Ascending aorta (tissue), 2 donors: ENCODE data around the gene P2RX6. TPM values are rescaled to one million over a fixed set of nuclear protein-coding genes. Genes with fewer than 3 reads are reported as not detected.

Source experiments
- DNase-seq, 2 donors: peaks; one replicate each; pipeline ENCODE4 v3.0.0-alpha.2; 2019; ENCODE audit warnings: low spot score in 2 of 2
- H3K27ac ChIP-seq, 2 donors: fragments of 200-600 bp; sonication (generic); one replicate each; pipeline ENCODE4 v1.5.1; 2016 to 2017; ENCODE audit warnings: mild to moderate bottlenecking in 1 of 2
- H3K27me3 ChIP-seq: fragments of 200-600 bp; sonication (generic); one replicate; pipeline ENCODE4 v1.5.1; 2017
- H3K36me3 ChIP-seq, 2 donors: fragments of 200-600 bp; sonication (generic); one replicate each; pipeline ENCODE4 v1.5.1; 2016
- H3K4me1 ChIP-seq, 2 donors: fragments of 200-600 bp; sonication (generic); one replicate each; pipeline ENCODE4 v1.5.1; 2016 to 2017; ENCODE audit warnings: mild to moderate bottlenecking in 1 of 2
- H3K4me3 ChIP-seq, 2 donors: fragments of 200-600 bp; sonication (generic); one replicate each; pipeline ENCODE4 v1.5.1; 2016 to 2017; ENCODE audit warnings: mild to moderate bottlenecking in 1 of 2
- H3K9me3 ChIP-seq, 2 donors: fragments of 200-600 bp; sonication (generic); one replicate each; pipeline ENCODE4 v1.5.1; 2016
- intact Hi-C: fragments of 100-400 bp; cut with DNase I; formaldehyde crosslinking; loops from one replicate; pipeline ENCODE4 v1.15.1; 2023
- total RNA-seq: library from RNA; depleted of rRNA; stranded (reverse); fragments of >200 nt; gene quantifications from one replicate; pipeline ENCODE4 v1.1.0, GENCODE V29; 2016
- TF ChIP-seq, protein P1 (sequence below), 3 experiments: fragments of 200-600 bp in 2 of 3; fragments of 450-650 bp in 1 of 3; sonication (generic) in 2 of 3; IDR thresholded peaks; one replicate each; pipeline ENCODE4 v1.5.1; 2016 to 2019; ENCODE audit warnings: antibody characterized with exemption in 3 of 3, mild to moderate bottlenecking in 1 of 3, moderate library complexity in 1 of 3

The P2RX6 gene
- total RNA-seq, 1 donor from 2014 or later = not detected

DNA sequence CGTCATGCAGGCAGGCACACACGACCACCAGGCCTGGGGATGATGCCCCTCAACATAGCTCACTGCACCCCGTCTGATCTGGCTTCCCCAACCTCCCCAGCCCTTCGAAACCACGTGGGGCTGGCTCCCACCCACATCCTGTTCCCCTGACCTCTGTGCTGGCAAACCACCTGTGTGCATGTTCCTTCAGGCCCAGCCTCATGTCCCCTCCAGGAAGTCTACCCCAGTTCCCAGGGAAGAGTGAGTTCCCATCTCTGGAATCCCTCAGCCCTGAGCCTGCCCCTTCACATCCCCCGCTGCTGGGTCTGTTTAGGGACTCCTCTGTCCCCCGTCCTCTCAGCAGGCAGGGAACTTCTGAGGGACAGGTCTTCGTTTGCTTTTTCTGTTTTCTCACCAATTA, 10.3 kb downstream of the P2RX6 start:
- Histone ChIP-seq H3K4me1 (no peaks in the 10 kb centered on the region), H3K27me3 (no peaks in the 10 kb centered on the region), H3K27ac (no peak overlapping the region), H3K9me3 (no peaks in the 10 kb centered on the region), H3K4me3 (no peak overlapping the region), H3K36me3 (no peaks in the 10 kb centered on the region)
- DNase-seq = no peak
- intact Hi-C loops = no loop called here
- TF ChIP-seq, protein P1, sequence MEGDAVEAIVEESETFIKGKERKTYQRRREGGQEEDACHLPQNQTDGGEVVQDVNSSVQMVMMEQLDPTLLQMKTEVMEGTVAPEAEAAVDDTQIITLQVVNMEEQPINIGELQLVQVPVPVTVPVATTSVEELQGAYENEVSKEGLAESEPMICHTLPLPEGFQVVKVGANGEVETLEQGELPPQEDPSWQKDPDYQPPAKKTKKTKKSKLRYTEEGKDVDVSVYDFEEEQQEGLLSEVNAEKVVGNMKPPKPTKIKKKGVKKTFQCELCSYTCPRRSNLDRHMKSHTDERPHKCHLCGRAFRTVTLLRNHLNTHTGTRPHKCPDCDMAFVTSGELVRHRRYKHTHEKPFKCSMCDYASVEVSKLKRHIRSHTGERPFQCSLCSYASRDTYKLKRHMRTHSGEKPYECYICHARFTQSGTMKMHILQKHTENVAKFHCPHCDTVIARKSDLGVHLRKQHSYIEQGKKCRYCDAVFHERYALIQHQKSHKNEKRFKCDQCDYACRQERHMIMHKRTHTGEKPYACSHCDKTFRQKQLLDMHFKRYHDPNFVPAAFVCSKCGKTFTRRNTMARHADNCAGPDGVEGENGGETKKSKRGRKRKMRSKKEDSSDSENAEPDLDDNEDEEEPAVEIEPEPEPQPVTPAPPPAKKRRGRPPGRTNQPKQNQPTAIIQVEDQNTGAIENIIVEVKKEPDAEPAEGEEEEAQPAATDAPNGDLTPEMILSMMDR (IDR thresholded peaks at IDR 0.05) = no peak

- no peak overlapping the region for H3K27ac ChIP-seq
- no peaks in the 10 kb centered on the region for H3K9me3 ChIP-seq
- no peak overlapping the region for H3K4me3 ChIP-seq
- no peak for DNase-seq
- no peaks in the 10 kb centered on the region for H3K27me3 ChIP-seq
- TF ChIP-seq, protein P1 (IDR thresholded peaks at IDR 0.05) = no peak
- H3K36me3 ChIP-seq = no peaks in the 10 kb centered on the region
- H3K4me1 ChIP-seq = no peaks in the 10 kb centered on the region
- intact Hi-C loops = no loop called here
Measured at GRCh38 chr22:21025763-21026755, 11.1 kb downstream of the P2RX6 start.

GRCh38 chr22:21026783-21027692, 12.1 kb downstream of the P2RX6 start:
- TF ChIP-seq, protein P1 (IDR thresholded peaks at IDR 0.05) = no peak
- DNase-seq = no peak
- intact Hi-C loops = no loop called here
- Histone ChIP-seq H3K36me3 (no peaks in the 10 kb centered on the region), H3K4me1 (no peaks in the 10 kb centered on the region), H3K9me3 (no peaks in the 10 kb centered on the region), H3K27me3 (no peaks in the 10 kb centered on the region), H3K4me3 (no peak overlapping the region), H3K27ac (no peak overlapping the region)

- no peaks in the 10 kb centered on the region for H3K27me3 ChIP-seq
- no peaks in the 10 kb centered on the region for H3K9me3 ChIP-seq
- DNase-seq = no peak
- H3K4me1 ChIP-seq = no peaks in the 10 kb centered on the region
- TF ChIP-seq, protein P1 (IDR thresholded peaks at IDR 0.05) = no peak
- H3K4me3 ChIP-seq = no peak overlapping the region
- intact Hi-C loops = no loop called here
- no peak overlapping the region for H3K27ac ChIP-seq
- no peaks in the 10 kb centered on the region for H3K36me3 ChIP-seq
Measured at GRCh38 chr22:21028277-21029251, 13.6 kb downstream of the P2RX6 start.
